ENCODE measurements around the gene RNF34.
A peak's percentile ranks its signal among the peaks of the same experiment; 100 is the strongest.

Gene RNF34

DNA sequence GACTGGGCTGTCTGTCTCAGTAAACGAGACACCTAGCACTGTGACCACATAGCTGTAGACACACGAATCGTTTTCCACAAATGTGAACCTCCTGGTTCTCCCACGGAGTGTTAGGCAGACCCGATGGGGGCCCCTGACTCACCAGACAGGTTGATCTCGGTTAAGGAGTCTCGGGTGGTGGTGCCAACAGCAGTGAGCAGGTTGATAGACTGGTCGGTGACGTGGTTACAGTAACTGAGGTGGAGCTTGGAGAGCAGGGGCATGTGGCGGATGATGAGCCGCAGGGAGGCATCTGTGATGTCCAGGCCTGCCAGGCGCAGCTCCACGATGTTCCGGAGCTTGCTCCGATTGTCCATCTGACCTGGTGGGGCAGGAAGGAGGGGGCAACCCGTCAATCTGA is 39.8 kb downstream of the RNF34 start:
- DNase-seq (ENCODE audit: low read depth in 2 of 2), result no peak

DNA sequence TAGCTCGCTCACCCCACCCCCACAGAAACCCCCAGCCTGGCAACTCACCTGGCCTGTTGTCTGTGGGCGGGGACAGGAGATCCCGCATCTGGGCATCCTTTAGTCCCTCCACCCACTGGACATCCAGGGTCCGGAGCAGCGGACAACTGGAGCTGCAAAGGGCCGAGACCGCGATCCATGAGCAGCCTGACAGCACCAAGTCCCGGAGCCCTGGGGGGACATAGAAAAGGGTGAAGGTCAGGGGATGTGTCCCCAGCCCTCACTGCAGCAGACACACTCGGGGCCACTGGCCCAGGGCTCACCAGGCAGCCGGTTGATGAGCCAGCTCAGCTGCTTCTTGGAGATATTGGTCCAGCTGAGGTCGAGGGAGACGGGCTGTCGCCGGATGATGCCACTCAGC is 40.9 kb downstream of the RNF34 start:
- DNase-seq (ENCODE audit: low read depth in 2 of 2), result no peak

DNA sequence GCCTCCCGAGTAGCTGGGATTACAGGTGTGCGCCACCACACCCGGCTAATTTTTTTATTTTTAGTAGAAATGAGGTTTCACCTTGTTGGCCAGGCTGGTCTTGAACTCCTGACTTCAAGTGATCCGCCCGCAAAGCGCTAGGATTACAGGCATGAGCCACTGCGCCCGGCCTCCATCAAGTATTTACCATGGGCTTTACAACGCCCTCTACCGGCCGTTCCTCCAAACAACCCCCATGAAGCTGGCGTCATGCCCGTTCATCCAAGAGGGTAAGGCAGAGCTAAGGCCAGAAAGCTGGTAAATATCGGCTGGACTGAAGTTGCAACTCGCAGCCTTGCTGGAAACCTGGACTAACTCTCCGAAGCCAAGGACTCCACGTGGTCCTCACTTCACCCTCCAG is 41.6 kb downstream of the RNF34 start:
- no peak for DNase-seq (ENCODE audit: low read depth in 2 of 2)

DNA sequence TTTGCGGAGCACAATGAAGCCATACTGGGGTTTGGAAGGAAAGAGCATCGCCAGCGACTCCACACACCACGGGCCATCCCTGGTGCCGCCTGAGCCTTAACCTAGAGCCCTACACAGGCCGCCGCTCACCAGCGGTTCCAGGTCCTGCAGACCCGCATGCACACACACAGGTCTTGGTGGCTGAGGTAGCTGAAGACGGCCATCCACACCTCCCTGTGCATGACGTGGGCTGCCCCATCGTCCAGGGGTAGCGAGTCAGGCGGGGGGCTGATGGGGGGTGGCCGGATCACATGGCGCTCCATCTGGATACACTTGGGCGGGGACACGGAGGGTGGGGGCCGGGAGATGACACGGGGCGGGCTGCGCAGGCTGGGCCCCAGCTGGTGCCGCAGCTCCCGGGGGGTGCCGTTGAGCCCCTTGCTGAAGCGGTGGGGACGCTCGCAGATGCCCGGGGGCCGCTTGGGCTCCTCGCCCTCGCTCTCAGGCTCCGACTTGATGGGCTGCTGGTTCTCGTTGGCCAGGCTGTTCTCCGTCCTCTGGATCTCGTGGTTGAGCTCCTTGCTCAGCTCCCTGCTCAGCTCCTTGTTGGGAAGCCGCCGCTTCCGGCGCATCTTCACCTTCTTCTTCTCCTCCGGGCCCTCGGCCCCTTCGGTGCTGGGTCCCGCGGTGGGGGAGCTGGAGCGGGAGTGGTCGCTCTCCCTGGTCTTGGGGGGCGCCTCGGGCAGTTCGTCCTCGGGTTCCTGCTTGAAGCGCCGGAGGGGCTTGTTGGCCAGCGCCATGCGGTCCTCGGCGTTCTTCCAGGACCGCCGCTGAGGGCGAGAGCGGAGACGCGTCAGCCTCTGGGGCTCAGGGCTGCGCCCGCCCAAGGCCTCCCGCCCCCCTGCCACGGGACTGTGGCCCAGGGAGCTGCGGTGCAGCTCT is 42.4 kb downstream of the RNF34 start:
- no peak for DNase-seq (ENCODE audit: low read depth in 2 of 2)

DNA sequence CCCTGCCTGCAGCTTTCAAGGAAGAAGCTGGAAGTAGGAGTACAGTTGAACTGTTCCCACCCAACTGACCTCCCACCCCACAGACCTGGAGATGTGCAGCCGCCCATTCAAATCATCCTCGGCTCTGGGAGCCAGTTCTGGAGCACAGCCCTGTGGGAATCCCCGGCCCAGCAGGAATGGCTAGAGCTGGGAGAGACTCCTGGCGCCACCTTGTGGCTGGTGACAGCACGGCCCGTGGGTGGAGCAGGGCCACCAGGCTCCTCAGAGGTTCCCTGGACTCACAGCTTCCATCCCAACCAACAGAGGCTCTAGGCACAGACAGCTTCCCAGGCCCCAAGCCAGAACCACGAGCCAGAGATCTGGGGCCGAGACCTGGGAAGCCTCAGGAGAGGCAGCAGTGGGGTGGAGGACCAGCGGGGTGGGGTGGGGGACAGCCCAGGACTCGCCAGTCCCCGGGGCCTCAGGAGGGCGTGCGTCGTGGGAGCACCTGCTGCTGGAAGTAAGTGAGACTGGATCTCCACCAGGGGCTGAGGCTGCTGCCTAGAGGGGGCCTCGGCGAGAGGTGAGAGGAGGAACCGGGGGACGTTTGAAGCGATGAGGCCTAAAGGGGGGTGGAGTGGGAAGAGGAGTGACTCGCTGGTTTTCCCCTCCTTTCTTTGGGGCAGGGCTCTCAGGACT is 43.4 kb downstream of the RNF34 start:
- DNase-seq (ENCODE audit: low read depth in 2 of 2), result no peak

DNA sequence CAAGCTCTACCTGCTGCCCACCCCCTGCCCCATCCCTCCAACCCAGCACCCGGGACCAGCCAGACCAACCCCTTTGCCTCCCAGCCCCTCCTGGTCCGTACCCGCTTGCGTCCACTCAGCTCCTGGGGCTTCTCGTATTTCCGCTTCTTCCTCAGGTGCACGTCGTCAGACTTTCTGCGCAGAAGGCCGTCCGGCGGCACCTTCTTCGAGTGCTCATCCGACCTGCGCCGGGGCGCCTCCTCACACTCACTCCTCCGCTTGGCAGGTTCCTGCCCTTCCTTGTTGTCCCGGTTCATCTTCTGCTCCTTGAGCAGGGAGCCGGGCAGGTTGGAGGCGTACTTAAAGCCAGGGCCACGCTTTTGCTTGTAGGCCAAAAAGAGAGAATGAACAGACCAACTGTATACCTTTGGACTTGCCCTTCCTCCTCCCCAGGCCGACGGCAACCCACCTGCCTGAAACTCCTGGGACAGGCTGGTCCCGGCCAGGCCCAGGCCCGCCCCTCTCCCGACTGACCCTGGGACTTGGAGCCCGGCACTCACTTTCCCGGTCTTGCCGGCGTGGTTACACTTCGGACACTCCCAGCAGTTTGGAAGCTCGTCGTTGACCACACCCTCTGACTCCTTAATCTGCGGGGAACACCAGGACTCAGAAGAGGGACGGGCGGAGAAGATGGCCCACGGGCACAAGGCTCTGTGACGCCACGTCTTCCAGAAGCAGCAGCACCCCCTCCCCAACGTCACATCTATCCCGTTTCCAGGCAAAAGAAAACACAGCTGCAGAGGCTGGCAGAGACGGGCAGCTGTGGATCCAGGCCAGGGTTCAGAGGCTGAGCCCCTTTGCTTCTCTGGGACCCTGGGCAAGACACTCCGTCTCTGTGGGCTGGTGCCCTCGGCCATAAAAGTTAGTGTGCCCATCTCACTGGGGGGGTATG is 44.3 kb downstream of the RNF34 start:
- DNase-seq (ENCODE audit: low read depth in 2 of 2), result no peak

DNA sequence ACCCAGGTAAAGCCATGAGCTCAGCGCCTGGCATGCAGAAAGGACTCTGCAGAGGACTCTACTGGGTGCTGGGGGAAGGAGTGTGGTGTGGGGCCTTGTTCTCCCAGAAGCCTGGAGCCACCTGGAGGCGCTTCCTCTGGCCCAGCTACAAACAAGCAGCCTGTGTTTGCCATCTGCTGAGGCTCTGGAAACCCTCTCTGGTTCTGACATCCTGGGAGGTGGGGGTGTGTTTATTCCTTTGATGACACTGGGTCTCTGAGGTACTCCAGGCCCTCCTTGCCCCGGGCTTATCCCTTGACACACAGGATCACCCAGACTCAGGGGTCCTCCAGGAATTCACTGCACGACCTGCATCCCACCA is 44.9 kb downstream of the RNF34 start:
- no peak for DNase-seq (ENCODE audit: low read depth in 2 of 2)

DNA sequence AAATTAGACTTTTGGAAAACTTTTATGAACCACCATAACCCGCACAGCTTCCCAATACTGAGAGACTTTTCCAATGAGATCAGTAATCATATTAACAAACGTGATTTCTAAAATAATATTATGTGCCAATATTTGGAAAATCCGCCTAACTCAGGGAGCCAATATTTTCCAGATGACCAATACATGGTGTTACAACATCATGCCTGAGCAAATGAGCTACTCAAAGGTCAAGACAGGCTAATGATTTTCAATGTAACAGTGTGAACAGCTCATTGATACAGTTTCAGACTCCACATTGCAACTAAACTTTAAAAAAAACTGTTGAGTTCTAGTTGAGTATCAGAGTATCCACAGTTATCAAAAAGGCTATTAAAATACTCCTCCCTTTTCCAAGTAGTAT is 46.8 kb downstream of the RNF34 start:
- no peak for DNase-seq (ENCODE audit: low read depth in 2 of 2)

DNA sequence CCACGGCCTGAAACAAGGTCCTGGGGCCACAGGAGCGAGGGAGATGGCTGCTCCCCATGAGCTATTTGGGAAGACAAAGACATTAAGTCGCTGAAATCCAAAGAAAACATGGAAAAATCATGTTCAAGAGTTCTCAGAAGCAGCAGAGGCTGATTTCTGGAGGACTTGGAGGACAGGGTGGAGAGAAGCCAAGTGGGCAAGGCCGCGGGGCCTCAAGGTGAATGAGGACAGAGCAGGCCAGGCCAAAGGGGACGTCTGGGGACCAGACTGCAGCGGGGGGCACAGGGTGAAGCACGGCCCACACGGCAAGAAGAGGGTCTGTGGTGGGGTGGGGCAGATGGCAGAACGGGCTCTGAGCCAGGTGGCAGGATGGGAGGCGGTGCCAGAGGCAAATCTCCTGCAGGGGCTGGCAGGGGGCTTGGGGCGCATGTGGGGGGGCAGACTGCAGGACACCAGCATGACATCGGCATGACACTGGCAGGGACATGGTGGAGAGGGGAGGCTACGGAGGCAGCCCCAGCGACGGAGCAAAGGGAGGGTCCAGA is 48.9 kb downstream of the RNF34 start:
- DNase-seq (ENCODE audit: low read depth in 2 of 2), result no peak

DNA sequence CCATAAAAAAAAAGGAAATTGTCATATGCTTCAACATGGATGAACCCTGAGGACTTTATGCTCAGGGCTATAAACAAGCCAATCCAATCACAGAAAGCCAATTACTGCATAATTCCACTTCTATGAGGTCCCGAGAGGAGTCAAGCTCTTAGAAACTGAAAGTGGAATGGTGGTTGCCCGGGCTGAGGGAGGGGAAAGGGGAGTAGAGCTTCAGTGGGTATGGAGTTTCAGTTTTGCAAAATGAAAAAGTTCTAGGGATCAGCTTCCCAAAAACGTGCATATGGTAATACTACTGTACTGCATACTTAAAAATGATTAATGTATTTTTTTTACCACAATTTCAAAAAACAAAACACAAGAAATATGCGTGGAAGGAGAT is 52.0 kb downstream of the RNF34 start:
- DNase-seq (ENCODE audit: low read depth in 2 of 2), result no peak

DNA sequence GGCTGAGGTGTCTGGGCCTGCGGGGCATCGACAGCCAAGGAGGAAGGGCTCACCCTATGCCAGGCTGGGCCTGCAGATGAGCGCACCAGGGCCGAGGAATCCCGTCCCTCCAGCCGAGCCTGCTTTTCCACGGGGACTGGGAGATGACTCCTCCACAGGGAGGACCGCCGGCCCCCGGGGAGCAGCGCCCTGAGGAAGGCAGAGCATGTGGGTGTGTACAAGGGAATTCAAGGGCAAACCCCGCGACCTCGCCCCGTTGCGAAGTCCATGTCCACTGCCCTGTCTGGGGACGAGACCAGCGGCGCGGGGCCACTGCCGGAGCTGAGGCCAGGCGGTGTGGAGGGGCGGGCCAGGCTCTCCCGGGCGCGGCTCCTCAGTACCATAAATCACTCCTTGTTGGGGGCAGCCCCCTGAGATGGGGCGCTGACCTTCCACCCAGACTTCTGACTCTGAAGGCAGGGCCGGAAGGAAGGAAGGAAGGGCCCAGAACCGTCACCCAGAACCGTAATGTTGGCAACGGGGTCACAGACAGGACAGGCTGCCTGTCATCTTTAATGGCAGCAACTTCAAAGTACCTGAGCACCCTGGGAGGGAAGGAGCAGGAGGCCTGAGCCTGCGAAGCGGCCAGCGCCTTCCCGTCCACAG is 52.5 kb downstream of the RNF34 start:
- DNase-seq (ENCODE audit: low read depth in 2 of 2), result no peak

DNA sequence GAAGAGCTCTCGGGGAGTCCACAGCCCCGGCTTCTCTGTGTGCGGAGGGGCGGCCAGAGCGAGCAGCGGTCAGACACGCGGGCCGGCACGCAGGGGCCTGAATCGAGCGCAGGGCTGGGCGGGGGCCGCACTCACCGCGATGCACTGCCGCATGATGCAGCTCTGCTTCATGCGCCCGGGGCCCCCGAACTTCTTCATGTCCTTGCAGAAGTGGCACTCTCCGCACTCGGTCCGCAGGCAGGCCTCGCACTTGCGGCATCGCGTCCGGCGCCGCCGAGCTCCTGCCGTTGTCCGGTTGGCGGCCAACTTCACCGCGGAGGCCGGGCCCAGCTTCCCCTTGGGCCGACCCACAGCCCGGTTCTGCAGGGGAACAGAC is 53.1 kb downstream of the RNF34 start:
- DNase-seq (ENCODE audit: low read depth in 2 of 2), result no peak

DNA sequence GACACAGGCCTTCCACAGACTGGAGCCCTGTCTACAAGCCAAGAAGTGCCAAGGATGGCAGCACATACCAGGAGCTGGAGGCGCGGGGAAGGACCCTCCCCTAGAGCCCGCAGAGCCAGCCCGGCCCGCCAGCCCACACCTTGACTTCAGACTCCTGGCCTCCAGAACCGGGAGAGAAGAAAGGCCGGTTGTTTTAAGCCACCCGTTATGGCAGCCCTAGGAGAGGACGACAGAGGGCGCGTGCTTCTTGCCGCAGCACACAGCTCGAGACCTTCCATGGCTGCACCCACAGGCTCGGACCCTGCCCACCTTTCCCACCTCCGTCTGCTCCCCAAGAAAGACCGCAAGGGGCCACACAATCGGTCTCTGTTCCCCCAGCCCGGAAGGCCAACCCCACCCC is 53.7 kb downstream of the RNF34 start:
- DNase-seq (ENCODE audit: low read depth in 2 of 2), result no peak

DNA sequence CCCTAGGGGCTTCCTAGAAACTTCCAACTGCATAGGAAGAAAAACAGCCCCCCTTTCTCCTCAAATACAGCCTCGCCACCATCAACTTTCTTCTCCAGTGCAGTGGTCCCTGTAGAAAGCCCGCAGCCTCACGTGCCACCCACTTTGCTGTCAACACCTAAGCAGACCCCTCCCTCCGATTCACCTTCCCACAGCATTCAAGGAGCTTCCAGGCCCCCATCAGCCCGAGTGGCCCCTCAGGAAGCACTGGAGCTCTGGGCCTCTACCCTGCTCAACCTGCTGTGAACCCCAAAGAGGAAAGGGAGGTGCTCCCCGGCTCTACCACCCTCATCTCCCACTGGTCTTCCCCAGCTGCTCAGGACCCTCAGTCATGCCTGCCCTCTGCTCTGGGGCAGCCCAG is 55.0 kb downstream of the RNF34 start:
- DNase-seq (ENCODE audit: low read depth in 2 of 2), result no peak

DNA sequence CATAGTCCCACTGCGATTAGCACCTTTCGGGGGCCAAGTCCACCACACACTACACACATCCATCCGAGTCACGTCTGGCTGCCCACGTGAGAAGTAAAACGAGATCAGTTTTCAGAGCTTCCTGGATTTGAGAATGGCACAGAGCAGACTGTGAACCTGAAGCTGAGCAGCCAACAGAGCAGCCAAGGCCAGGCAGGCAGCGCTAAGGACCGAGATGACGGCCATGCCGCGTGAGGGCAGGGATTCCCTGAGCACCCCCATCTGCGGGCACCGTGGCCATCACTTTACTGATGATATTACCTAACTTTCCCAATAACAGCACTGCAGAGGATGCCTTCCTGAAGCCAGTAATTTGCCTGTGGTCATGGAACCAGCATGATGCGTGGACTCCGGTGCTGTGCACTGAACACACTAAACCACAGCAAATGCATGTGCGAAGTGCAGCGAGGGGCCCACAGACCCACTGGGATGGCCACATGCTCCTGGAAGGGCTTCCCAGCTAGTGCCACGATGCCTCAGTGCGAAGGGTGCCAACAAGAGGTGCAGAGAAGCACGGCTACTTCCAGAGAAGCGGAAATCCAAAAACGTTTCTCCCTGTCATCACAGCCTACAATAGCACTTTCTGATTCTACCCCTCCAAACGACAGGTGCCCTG is 56.0 kb downstream of the RNF34 start:
- DNase-seq (ENCODE audit: low read depth in 2 of 2), result no peak

DNA sequence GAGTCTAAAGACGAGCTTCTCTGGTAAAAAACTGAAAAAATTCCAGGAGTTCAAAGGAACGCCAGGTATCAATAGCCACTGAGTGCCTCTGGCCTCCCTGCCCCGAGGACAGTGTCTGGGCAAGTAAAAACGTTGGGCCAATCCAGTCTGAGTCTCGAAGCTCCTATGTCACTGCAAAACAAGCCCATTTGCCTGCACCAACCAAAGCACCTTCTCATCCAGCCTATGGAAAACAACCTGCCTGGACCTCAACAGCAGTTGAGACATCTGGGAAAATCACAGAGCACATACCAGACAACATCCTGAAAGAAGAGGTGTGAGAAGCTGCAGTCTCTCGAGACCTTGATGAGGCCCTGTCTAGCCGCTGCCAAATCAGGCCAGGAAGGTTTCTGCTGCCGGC is 56.6 kb downstream of the RNF34 start:
- no peak for DNase-seq (ENCODE audit: low read depth in 2 of 2)

DNA sequence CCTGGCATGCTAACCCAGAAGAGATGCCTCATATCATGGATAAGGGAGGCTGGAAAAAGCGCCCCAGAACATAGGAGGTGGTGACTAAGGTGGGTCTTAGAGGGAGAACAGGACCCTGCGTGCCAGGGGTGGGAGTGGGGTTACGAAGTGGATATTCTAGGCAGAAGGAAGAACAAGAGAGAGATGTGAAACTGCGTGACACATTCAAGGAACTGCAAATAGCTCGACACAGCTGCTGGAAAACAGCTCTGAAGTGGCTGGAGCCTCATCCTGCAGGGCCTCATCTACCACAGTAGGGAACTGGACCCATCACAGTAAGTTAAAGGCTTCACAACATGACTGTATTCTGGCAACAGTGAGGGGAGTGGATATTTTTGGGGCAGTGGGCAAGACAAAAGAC is 61.1 kb downstream of the RNF34 start:
- no peak for DNase-seq (ENCODE audit: low read depth in 2 of 2)

DNA sequence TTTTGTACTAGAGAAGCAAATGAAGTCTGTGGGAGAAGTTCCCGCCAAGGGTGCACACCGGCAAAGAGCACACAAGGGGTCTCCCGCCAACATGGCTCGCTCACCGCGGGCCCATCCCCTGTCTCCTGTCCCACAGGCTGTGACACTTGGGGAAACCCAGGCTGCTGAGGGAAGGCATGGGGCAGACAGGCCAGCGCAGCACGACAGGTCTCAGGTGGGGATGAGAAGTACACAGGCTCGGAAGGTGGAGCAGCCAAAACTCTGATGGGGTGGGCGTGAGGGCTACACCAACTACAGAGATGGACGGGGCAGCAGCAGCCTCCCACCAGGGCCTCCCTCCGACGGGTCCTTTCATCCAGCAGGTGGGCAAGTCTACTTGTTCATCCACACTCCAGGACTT is 64.4 kb downstream of the RNF34 start:
- DNase-seq (ENCODE audit: low read depth in 2 of 2), result no peak

DNA sequence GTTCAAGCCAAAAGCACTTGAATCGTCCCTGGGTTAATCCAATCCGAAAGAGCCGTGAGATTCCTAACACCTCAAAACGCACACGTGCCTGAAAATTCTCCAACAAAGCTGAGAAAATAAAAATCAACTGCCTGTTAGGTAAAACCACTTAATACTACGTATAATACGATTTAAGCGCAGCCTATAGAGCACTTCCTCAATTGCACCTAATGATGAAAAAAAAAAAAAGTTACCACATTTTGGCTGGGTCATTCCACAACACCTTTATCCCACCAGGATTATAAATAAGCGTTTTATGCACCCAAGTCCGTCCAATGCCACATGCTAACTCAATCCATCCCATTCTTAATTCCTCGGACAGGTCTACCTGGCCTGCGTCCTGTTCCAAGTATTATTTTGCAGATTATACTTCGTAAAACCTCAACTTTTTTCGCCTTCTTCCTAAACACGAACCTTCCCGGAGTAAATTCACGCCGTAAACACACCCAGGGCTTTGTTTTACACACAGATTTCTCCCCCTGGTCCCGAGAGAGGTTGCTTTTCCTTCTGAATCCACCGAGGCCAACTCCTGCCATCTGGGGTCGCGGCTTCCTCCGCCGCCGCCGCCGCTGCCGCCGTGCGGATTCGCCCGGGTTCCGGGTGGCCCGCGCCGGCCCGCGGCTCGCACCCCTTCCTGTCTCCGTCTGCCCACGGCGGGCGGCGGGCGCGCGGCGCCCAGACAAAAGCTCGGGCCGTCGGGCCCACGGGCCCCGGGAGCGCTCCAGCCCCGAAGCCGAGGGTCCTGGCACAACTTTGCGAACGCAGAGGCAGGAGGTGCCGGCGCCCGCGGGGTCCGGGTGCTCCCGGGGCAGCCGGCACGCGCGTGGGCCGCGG is 66.2 kb downstream of the RNF34 start:
- DNase-seq (ENCODE audit: low read depth in 2 of 2), result peak in 1 of 2 donors; percentile 6
